ENCODE results near the gene PRCP. TPM values are rescaled to one million over a fixed set of nuclear protein-coding genes. Genes with fewer than 3 reads are reported as not detected.

PRCP gene
- total RNA-seq, 1 experiment from 2014 or later = 56.7 TPM

DNA sequence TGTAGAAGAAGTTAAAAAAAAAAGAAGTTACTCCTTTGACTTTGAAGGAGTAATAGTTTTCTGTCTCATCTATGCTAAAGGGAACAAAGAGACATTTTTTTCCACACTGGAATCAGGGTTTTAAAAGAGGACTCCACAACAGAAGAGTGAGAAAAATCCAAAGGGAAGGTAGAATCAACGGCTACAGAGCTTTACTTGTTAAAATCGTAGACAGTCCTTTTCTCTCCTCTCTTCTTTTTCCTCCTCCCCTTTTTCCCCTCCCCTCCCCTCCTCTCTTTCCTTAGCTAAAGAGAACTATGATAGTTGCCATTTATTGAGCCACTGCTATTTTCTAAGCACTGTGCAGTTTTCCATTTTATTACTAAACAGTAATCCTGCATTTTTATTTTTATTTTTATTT, 30.5 kb upstream of the PRCP start:
- Mint-ChIP-seq H3K4me3 (no peak overlapping the region), H3K36me3 (ENCODE audit: insufficient read depth in 1 of 3, low read depth in 3 of 3) (peaks cover 8 to 39% (median 36%) of the 10 kb centered on the region in 3 experiments; a peak in 6 of 7 replicates), H3K9me3 (no peaks in the 10 kb centered on the region), H3K27ac (no peak overlapping the region), H3K27me3 (ENCODE audit: low read depth) (no peaks in the 10 kb centered on the region), H3K4me1 (no peaks in the 10 kb centered on the region)
- Histone ChIP-seq H3K79me1 (ENCODE audit: insufficient read depth, low read depth, low read length, poor library complexity, severe bottlenecking) (no peaks in the 10 kb centered on the region), H3K18ac (ENCODE audit: insufficient read length, low read depth, low read length) (no peak overlapping the region), H2BK15ac (ENCODE audit: low read depth, low read length) (no peak overlapping the region), H2BK12ac (ENCODE audit: insufficient read length, low read depth, low read length) (no peak overlapping the region), H3K4ac (ENCODE audit: low read depth, low read length) (no peak overlapping the region), H2AFZ (ENCODE audit: low read length) (no peak overlapping the region), H3K4me2 (ENCODE audit: insufficient read depth, insufficient read length, low read length) (no peak overlapping the region), H4K91ac (ENCODE audit: insufficient read length, low read depth, low read length) (no peak overlapping the region), H3K27me3 (ENCODE audit: insufficient read depth, low read length) (no peaks in the 10 kb centered on the region), H3K79me2 (ENCODE audit: insufficient read depth, low read length) (no peaks in the 10 kb centered on the region), H3K9ac (ENCODE audit: extremely low read depth, insufficient read length, low read length) (no peak overlapping the region), H2BK20ac (ENCODE audit: low read depth, low read length, poor library complexity, severe bottlenecking) (no peak overlapping the region), H3K4me1 (ENCODE audit: insufficient read depth, low read length) (no peaks in the 10 kb centered on the region), H3K56ac (ENCODE audit: insufficient read length, low read depth, low read length) (no peak overlapping the region), H4K8ac (replicated peaks; ENCODE audit: insufficient read length, low read depth, low read length) (no peak overlapping the region), H3K27ac (ENCODE audit: insufficient read length, low read depth, low read length) (no peak overlapping the region), H3K9me3 (ENCODE audit: control insufficient read depth, low read depth, low read length) (no peaks in the 10 kb centered on the region), H2BK5ac (ENCODE audit: insufficient read length, low read length) (no peak overlapping the region), H3K23ac (ENCODE audit: insufficient read length, low read depth, low read length) (no peak overlapping the region), H2AK5ac (ENCODE audit: insufficient read length, low read length) (no peak overlapping the region), H3T11ph (ENCODE audit: low read length) (no peak overlapping the region), H4K20me1 (ENCODE audit: control insufficient read depth, insufficient read depth, insufficient read length) (no peaks in the 10 kb centered on the region), H3K14ac (ENCODE audit: insufficient read depth, low read length) (no peak overlapping the region), H3K23me2 (ENCODE audit: insufficient read length, low read depth, low read length, poor library complexity, severe bottlenecking) (no peaks in the 10 kb centered on the region), H4K5ac (ENCODE audit: insufficient read length, low read depth, low read length) (no peak overlapping the region), H2BK120ac (ENCODE audit: low read depth, low read length, poor library complexity, severe bottlenecking) (no peak overlapping the region)
- no peak for DNase-seq
- no CpG with 5 or more reads among the region's 2 CpGs for WGBS (ENCODE audit: extremely low coverage, insufficient read length, low lambda C conversion rate)
- TF ChIP-seq, protein P1, sequence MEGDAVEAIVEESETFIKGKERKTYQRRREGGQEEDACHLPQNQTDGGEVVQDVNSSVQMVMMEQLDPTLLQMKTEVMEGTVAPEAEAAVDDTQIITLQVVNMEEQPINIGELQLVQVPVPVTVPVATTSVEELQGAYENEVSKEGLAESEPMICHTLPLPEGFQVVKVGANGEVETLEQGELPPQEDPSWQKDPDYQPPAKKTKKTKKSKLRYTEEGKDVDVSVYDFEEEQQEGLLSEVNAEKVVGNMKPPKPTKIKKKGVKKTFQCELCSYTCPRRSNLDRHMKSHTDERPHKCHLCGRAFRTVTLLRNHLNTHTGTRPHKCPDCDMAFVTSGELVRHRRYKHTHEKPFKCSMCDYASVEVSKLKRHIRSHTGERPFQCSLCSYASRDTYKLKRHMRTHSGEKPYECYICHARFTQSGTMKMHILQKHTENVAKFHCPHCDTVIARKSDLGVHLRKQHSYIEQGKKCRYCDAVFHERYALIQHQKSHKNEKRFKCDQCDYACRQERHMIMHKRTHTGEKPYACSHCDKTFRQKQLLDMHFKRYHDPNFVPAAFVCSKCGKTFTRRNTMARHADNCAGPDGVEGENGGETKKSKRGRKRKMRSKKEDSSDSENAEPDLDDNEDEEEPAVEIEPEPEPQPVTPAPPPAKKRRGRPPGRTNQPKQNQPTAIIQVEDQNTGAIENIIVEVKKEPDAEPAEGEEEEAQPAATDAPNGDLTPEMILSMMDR (conservative IDR thresholded peaks at IDR 0.05) = no peak
